HAP-1 (cell line): ENCODE results near the gene SMARCA2.

Source experiments
- DNase-seq, 2 experiments: peaks; one replicate each; pipeline ENCODE4 v3.0.0-alpha.2; 2016 to 2020; ENCODE audit warnings: low spot score in 2 of 2
- H3K27me3 ChIP-seq: fragments of 250-450 bp; sonication (Bioruptor Pico); 2 replicates; pipeline ENCODE4 v1.5.1; 2020; ENCODE audit warnings: low read depth, mild to moderate bottlenecking, moderate library complexity
- H3K36me3 ChIP-seq: fragments of 250-450 bp; sonication (Bioruptor Pico); replicated peaks from 2 replicates; pipeline ENCODE4 v1.5.1; 2020; ENCODE audit warnings: mild to moderate bottlenecking
- H3K4me1 ChIP-seq: fragments of 250-450 bp; sonication (Bioruptor Pico); 2 replicates; pipeline ENCODE4 v1.5.1; 2020; ENCODE audit warnings: mild to moderate bottlenecking
- H3K4me3 ChIP-seq: fragments of 250-450 bp; sonication (Bioruptor Pico); 2 replicates; pipeline ENCODE4 v1.5.1; 2020; ENCODE audit warnings: mild to moderate bottlenecking, moderate library complexity
- H3K9me3 ChIP-seq: fragments of 250-450 bp; sonication (Bioruptor Pico); 2 replicates; pipeline ENCODE4 v1.5.1; 2020; ENCODE audit warnings: mild to moderate bottlenecking, moderate library complexity
- in situ Hi-C: fragments of 300-500 bp; cut with MboI; formaldehyde crosslinking; loops from 3 replicates; pipeline ENCODE4 v1.14.3; 2020; ENCODE audit warnings: low sequenced_read_pairs, inconsistent platforms, mixed read lengths

The SMARCA2 gene

GRCh38 chr9:2178034-2178734, 163.0 kb downstream of the SMARCA2 start:
- H3K27me3 ChIP-seq, result no peaks in the 10 kb centered on the region
- peaks cover 42% of the 10 kb centered on the region for H3K4me1 ChIP-seq
- no peak overlapping the region for H3K4me3 ChIP-seq
- in situ Hi-C loops, result no loop called here
- no peaks in the 10 kb centered on the region for H3K9me3 ChIP-seq
- DNase-seq, result no peak
- H3K36me3 ChIP-seq, result no peaks in the 10 kb centered on the region

- Histone ChIP-seq H3K4me1 (peaks cover 42% of the 10 kb centered on the region), H3K9me3 (no peaks in the 10 kb centered on the region), H3K4me3 (no peak overlapping the region), H3K36me3 (no peaks in the 10 kb centered on the region), H3K27me3 (no peaks in the 10 kb centered on the region)
- in situ Hi-C loops, result no loop called here
- DNase-seq, result no peak
Measured at GRCh38 chr9:2179567-2179966, 164.4 kb downstream of the SMARCA2 start.

GRCh38 chr9:2180154-2180553, 165.0 kb downstream of the SMARCA2 start:
- Histone ChIP-seq H3K9me3 (no peaks in the 10 kb centered on the region), H3K4me3 (no peak overlapping the region), H3K36me3 (no peaks in the 10 kb centered on the region), H3K4me1 (peaks cover 42% of the 10 kb centered on the region), H3K27me3 (no peaks in the 10 kb centered on the region)
- in situ Hi-C loops, result no loop called here
- DNase-seq, result peak; percentile 34 to 73

GRCh38 chr9:2180704-2181103, 165.6 kb downstream of the SMARCA2 start:
- no peaks in the 10 kb centered on the region for H3K36me3 ChIP-seq
- H3K4me1 ChIP-seq, result peaks cover 42% of the 10 kb centered on the region
- peak; percentile 35 to 73 for DNase-seq
- H3K4me3 ChIP-seq, result no peak overlapping the region
- in situ Hi-C loops, result no loop called here
- H3K9me3 ChIP-seq, result no peaks in the 10 kb centered on the region
- no peaks in the 10 kb centered on the region for H3K27me3 ChIP-seq

GRCh38 chr9:2181792-2182191, 166.6 kb downstream of the SMARCA2 start:
- H3K4me3 ChIP-seq, result no peak overlapping the region
- in situ Hi-C loops, result no loop called here
- peak; percentile 73 to 86 for DNase-seq
- no peaks in the 10 kb centered on the region for H3K36me3 ChIP-seq
- H3K27me3 ChIP-seq, result no peaks in the 10 kb centered on the region
- no peaks in the 10 kb centered on the region for H3K9me3 ChIP-seq
- peaks cover 42% of the 10 kb centered on the region for H3K4me1 ChIP-seq

DNA sequence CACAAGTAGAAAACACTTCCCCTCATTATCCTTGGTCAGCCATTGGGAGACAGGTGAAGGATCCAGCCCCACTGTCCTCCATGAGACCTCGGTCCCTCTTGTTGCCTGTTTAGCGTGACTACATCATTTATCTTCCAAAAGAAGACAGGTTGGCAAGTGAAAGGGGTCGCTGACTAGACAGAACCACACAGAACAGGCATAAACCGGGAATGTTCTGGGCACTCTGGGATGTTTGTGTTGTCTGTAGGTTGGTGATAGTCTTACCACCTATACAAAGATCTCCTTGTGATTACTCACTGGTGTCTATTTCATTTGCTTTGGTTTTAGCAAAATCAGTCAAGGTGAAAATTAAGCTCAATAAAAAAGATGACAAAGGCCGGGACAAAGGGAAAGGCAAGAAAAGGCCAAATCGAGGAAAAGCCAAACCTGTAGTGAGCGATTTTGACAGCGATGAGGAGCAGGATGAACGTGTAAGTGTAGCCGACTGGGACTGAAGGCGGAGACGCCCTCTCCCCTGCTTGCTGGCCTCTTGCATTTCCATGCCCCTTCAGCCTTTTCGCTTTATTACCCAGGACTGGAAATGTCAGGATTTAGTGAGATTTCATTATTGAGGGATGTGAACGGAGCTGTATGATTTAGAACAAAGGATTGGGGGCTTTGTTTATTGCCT, 175.9 kb downstream of the SMARCA2 start:
- Histone ChIP-seq H3K9me3 (no peaks in the 10 kb centered on the region), H3K27me3 (no peaks in the 10 kb centered on the region), H3K4me1 (no peaks in the 10 kb centered on the region; the same call in 1 of the 2 replicates), H3K4me3 (no peak overlapping the region), H3K36me3 (no peaks in the 10 kb centered on the region)
- in situ Hi-C loops, result no loop called here
- no peak for DNase-seq

DNA sequence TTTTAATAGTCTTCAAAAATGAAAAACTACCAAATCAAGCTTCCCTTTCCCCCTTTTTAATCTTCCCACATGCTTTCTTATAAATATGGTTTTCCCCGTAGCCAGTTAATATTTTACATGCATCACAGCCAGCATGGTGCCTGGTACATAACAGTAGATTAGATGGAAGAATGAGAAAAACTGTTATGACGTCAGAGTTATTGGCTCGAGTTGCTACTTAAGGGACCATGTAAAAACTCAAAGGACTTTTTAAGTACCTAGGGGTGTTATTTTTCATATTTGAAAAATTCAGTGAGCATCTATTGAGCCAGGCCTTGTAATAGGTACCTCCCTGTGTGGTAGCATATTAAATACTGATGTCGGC, 176.4 kb downstream of the SMARCA2 start:
- H3K36me3 ChIP-seq, result no peaks in the 10 kb centered on the region
- no peaks in the 10 kb centered on the region for H3K9me3 ChIP-seq
- in situ Hi-C loops, result no loop called here
- no peaks in the 10 kb centered on the region for H3K27me3 ChIP-seq
- no peak overlapping the region for H3K4me3 ChIP-seq
- no peak for DNase-seq
- no peaks in the 10 kb centered on the region; the same call in 1 of the 2 replicates for H3K4me1 ChIP-seq

- no peak for DNase-seq
- Histone ChIP-seq H3K36me3 (no peaks in the 10 kb centered on the region), H3K4me1 (no peaks in the 10 kb centered on the region; the same call in 1 of the 2 replicates), H3K4me3 (no peak overlapping the region), H3K27me3 (no peaks in the 10 kb centered on the region), H3K9me3 (no peaks in the 10 kb centered on the region)
- in situ Hi-C loops, result no loop called here
Measured at GRCh38 chr9:2192356-2192979, 177.3 kb downstream of the SMARCA2 start.

DNA sequence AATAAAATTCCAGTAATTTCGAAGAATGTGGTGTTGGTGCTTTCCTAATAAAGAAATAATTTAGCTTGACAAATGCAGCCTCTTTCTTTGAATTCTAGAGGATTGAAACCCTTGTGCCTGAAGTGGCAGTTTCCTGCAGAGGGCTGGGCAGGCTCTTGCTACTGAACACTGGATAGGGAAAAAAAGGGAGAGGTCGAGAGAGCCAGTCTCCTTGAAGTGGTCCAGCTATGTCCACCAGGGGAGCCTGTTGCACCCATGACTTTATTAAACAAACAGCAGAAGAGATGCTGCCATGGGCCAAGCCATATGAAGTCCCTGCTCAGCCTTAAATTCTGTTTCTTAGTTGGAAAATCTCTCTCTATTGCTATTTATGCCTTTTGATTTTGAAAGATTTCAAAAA, 178.4 kb downstream of the SMARCA2 start:
- no peaks in the 10 kb centered on the region for H3K36me3 ChIP-seq
- DNase-seq, result no peak
- no peaks in the 10 kb centered on the region for H3K27me3 ChIP-seq
- H3K4me1 ChIP-seq, result no peaks in the 10 kb centered on the region; the same call in 1 of the 2 replicates
- no peak overlapping the region for H3K4me3 ChIP-seq
- no peaks in the 10 kb centered on the region for H3K9me3 ChIP-seq
- in situ Hi-C loops, result no loop called here

DNA sequence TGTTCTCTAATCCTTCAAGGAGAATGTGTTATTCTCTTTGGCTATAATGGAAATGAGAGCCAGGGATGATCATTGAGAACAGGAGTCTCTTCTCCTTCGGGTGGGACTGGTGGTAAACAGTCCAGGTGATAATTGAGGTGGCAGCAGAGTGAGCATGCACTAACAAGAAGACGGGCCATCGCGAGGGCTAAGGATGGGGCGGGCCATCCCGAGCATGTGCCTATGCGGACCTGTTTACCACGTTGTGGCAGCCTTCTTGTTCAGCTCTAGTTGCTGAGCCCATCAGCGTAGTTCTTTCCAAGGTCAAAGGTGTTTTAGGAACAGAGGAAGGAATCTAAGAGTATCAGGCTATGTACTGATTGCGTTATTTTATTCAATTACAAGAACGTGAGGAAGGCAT, 180.1 kb downstream of the SMARCA2 start:
- no peaks in the 10 kb centered on the region for H3K36me3 ChIP-seq
- H3K4me3 ChIP-seq, result no peak overlapping the region
- peaks cover under 1% of the 10 kb centered on the region; the same call in 1 of the 2 replicates for H3K4me1 ChIP-seq
- no peak for DNase-seq
- no peaks in the 10 kb centered on the region for H3K27me3 ChIP-seq
- 0 out of 2 replicates have a peak, but pooled peaks cover 2% of the 10 kb centered on the region for H3K9me3 ChIP-seq
- in situ Hi-C loops, result no loop called here

GRCh38 chr9:2196757-2197156, 181.6 kb downstream of the SMARCA2 start:
- H3K27me3 ChIP-seq, result no peaks in the 10 kb centered on the region
- H3K36me3 ChIP-seq, result no peaks in the 10 kb centered on the region
- no peak for DNase-seq
- peaks cover 9% of the 10 kb centered on the region; the same call in 1 of the 2 replicates for H3K9me3 ChIP-seq
- in situ Hi-C loops, result no loop called here
- no peak overlapping the region for H3K4me3 ChIP-seq
- peaks cover 6% of the 10 kb centered on the region for H3K4me1 ChIP-seq

DNA sequence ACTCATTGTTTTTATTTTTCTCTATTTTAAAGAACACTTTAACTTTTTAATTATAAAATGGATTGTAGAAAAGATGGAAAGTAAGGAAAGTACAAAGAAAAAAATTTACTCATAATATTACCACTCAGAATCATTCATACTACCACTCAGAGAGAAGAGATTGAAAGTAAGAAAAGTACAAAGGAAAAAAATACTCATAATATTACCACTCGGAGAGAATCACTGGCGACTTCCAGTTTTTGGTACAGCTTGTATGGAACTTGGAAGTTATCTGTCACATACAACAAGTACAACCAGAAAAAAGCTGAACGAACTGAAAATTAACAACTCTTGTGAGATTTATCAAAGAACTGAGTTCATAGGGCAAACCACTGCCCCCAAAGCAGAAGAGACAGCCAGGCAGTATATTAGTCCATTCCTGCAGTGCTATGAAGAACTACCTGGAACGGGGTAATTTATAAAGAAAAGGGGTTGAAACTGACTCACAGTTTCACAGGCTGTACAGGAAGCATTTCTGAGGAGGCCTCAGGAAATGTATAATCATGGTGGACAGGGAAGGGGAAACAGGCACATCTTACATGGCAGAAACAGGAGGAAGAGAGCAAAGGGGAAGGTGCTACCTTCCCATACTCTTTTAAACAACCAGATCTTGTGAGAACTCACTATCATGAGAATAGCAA, 183.9 kb downstream of the SMARCA2 start:
- Histone ChIP-seq H3K27me3 (no peaks in the 10 kb centered on the region), H3K4me3 (no peak overlapping the region), H3K4me1 (peaks cover 15% of the 10 kb centered on the region), H3K9me3 (peaks cover 14% of the 10 kb centered on the region), H3K36me3 (no peaks in the 10 kb centered on the region)
- in situ Hi-C loops, result no loop called here
- no peak for DNase-seq

- Histone ChIP-seq H3K4me3 (no peak overlapping the region), H3K36me3 (no peaks in the 10 kb centered on the region), H3K4me1 (peaks cover 15% of the 10 kb centered on the region), H3K9me3 (peaks cover 14% of the 10 kb centered on the region), H3K27me3 (no peaks in the 10 kb centered on the region)
- in situ Hi-C loops, result no loop called here
- peak; percentile 20 to 28 for DNase-seq
Measured at GRCh38 chr9:2199999-2200796, 185.1 kb downstream of the SMARCA2 start.
